ENCODE data around the gene ARID5A. TPM values are rescaled to one million over a fixed set of nuclear protein-coding genes. Genes with fewer than 3 reads are reported as not detected.

Gene ARID5A
- total and polyA plus RNA-seq, 2 of the 13 experiments (the other 11 are each of a cell fraction or from before 2014, with no cell fraction given): 6.0 to 9.5 TPM

- TF ChIP-seq DDIT3 (CRISPR knock-in tag; IDR thresholded peaks at IDR 0.05) (no peak), TEAD3 (CRISPR knock-in tag; optimal IDR thresholded peaks at IDR 0.05; ENCODE audit: borderline replicate concordance) (peak; percentile 8), SP5 (CRISPR knock-in tag; IDR thresholded peaks at IDR 0.05; ENCODE audit: borderline replicate concordance, low read depth) (peak; percentile 90), BCL6 (CRISPR knock-in tag; IDR thresholded peaks at IDR 0.05) (peak; percentile 38; the same call in 1 of the 2 replicates), SP4 (CRISPR knock-in tag; IDR thresholded peaks at IDR 0.05) (peak; percentile 99), NONO (IDR thresholded peaks at IDR 0.05) (no peak), NONO (CRISPR knock-in tag; conservative IDR thresholded peaks at IDR 0.05) (0 out of 2 replicates have a peak, but pooled peaks have one; percentile 17), SP1 (IDR thresholded peaks at IDR 0.05) (0 out of 2 replicates have a peak, but pooled peaks have one; percentile 42), SP1 (CRISPR knock-in tag; IDR thresholded peaks at IDR 0.05) (peak; percentile 99), KLF12 (CRISPR knock-in tag; IDR thresholded peaks at IDR 0.05; ENCODE audit: borderline replicate concordance) (peak; percentile 82; the same call in 1 of the 2 replicates), NFYC (CRISPR knock-in tag; IDR thresholded peaks at IDR 0.05) (peak; percentile 89), LCORL (IDR thresholded peaks at IDR 0.05) (no peak), LCORL (CRISPR knock-in tag; IDR thresholded peaks at IDR 0.05) (peak; percentile 31; the same call in 1 of the 2 replicates), SPEN (CRISPR knock-in tag; IDR thresholded peaks at IDR 0.05; ENCODE audit: low read depth) (peak; percentile 61; the same call in 1 of the 2 replicates), KLF6 (CRISPR knock-in tag; IDR thresholded peaks at IDR 0.05) (peak; percentile 73; the same call in 1 of the 2 replicates), ZNF777 (CRISPR knock-in tag; IDR thresholded peaks at IDR 0.05) (peak; percentile 87), ZNF10 (CRISPR knock-in tag; IDR thresholded peaks at IDR 0.05; ENCODE audit: borderline replicate concordance, low read depth) (no peak), SALL1 (CRISPR knock-in tag; IDR thresholded peaks at IDR 0.05) (peak; percentile 49; the same call in 1 of the 2 replicates), ZNF441 (CRISPR knock-in tag; IDR thresholded peaks at IDR 0.05; ENCODE audit: borderline replicate concordance) (0 out of 2 replicates have a peak, but pooled peaks have one; percentile 6), ZGPAT (CRISPR knock-in tag; IDR thresholded peaks at IDR 0.05) (peak; percentile 63), KMT2B (CRISPR knock-in tag; IDR thresholded peaks at IDR 0.05) (peak; percentile 34; the same call in 1 of the 2 replicates), TAF1 (CRISPR knock-in tag; IDR thresholded peaks at IDR 0.05) (peak; percentile 63), ZC3H13 (CRISPR knock-in tag; IDR thresholded peaks at IDR 0.05) (0 out of 2 replicates have a peak, but pooled peaks have one; percentile 39), HOXA5 (CRISPR knock-in tag; IDR thresholded peaks at IDR 0.05) (peak; percentile 64), TERF1 (CRISPR knock-in tag; IDR thresholded peaks at IDR 0.05) (no peak), PRDM15 (CRISPR knock-in tag; IDR thresholded peaks at IDR 0.05) (peak; percentile 56; the same call in 1 of the 2 replicates), ZMYM3 (CRISPR knock-in tag; IDR thresholded peaks at IDR 0.05) (no peak)
These were observed at the start of gene ARID5A (continued) for GRCh38 chr2:96536445-96537065.
